ENCODE measurements around the gene TBX21.

TBX21 gene

GRCh38 chr17:47717979-47718621 is 14.9 kb upstream of the TBX21 start:
- H3K4me3 ChIP-seq (ENCODE audit: low read depth, low read length): no peak overlapping the region
- H3K36me3 ChIP-seq (ENCODE audit: control insufficient read depth, insufficient read depth, low read length): no peaks in the 10 kb centered on the region
- H3K9me3 ChIP-seq (ENCODE audit: control insufficient read depth, insufficient read depth, low read length): no peaks in the 10 kb centered on the region
- peaks cover 2% of the 10 kb centered on the region for H3K4me1 ChIP-seq (ENCODE audit: control insufficient read depth, insufficient read depth, low read length)
- H3K27me3 ChIP-seq (ENCODE audit: control insufficient read depth, insufficient read depth, low read length): peaks cover 62% of the 10 kb centered on the region
- no peak overlapping the region for H3K9ac ChIP-seq (ENCODE audit: low read depth, low read length)

DNA sequence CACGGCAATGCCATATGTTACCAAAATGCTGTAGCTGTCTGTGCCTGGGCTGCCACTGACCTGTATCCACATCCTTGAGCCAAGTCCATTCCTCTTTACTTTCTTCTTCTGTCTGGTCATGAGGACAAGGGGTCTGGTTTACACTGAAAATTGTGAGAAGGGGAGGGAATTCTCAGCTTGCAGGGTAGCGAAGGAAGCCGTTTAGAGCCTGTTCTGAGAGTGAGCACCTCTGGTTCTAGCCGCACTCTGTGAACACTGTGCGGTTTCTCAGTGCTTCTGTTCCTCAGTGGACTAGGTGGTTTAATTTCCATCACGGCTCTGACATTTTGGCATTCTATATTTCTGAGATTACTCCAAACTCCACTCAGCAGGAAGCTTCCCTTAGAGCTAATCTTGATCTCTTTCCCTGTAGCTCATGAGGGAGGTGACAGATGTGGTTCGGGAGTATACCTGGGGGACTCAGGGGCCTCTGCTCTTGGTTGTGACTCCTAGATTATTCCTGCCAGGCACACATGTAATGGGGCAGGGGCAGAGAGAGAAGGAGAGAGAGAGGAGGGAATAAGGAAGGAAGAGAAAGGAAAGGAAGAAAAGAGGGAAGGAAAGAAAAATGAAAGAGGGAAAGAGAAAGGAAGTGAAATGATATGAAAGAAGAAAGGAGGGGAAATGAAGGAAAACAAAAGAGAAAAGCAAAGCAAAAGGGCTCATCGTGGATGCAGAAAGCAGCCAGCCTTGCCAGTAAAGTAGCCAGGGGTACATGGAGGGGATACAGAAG is 14.2 kb upstream of the TBX21 start:
- peaks cover 60% of the 10 kb centered on the region for H3K27me3 ChIP-seq (ENCODE audit: control insufficient read depth, insufficient read depth, low read length)
- no peak overlapping the region for H3K9ac ChIP-seq (ENCODE audit: low read depth, low read length)
- H3K9me3 ChIP-seq (ENCODE audit: control insufficient read depth, insufficient read depth, low read length): no peaks in the 10 kb centered on the region
- H3K4me1 ChIP-seq (ENCODE audit: control insufficient read depth, insufficient read depth, low read length): peaks cover 2% of the 10 kb centered on the region
- H3K4me3 ChIP-seq (ENCODE audit: low read depth, low read length): no peak overlapping the region
- no peaks in the 10 kb centered on the region for H3K36me3 ChIP-seq (ENCODE audit: control insufficient read depth, insufficient read depth, low read length)

GRCh38 chr17:47719411-47720152 is 13.5 kb upstream of the TBX21 start:
- H3K36me3 ChIP-seq (ENCODE audit: control insufficient read depth, insufficient read depth, low read length): no peaks in the 10 kb centered on the region
- H3K4me3 ChIP-seq (ENCODE audit: low read depth, low read length): no peak overlapping the region
- H3K9ac ChIP-seq (ENCODE audit: low read depth, low read length): no peak overlapping the region
- peaks cover 59% of the 10 kb centered on the region for H3K27me3 ChIP-seq (ENCODE audit: control insufficient read depth, insufficient read depth, low read length)
- peaks cover 2% of the 10 kb centered on the region for H3K4me1 ChIP-seq (ENCODE audit: control insufficient read depth, insufficient read depth, low read length)
- no peaks in the 10 kb centered on the region for H3K9me3 ChIP-seq (ENCODE audit: control insufficient read depth, insufficient read depth, low read length)

- H3K9ac ChIP-seq (ENCODE audit: low read depth, low read length): no peak overlapping the region
- H3K36me3 ChIP-seq (ENCODE audit: control insufficient read depth, insufficient read depth, low read length): no peaks in the 10 kb centered on the region
- no peaks in the 10 kb centered on the region for H3K9me3 ChIP-seq (ENCODE audit: control insufficient read depth, insufficient read depth, low read length)
- peaks cover 2% of the 10 kb centered on the region for H3K4me1 ChIP-seq (ENCODE audit: control insufficient read depth, insufficient read depth, low read length)
- peak overlapping the region; percentile 22 for H3K4me3 ChIP-seq (ENCODE audit: low read depth, low read length)
- H3K27me3 ChIP-seq (ENCODE audit: control insufficient read depth, insufficient read depth, low read length): peaks cover 58% of the 10 kb centered on the region
Measured at GRCh38 chr17:47720196-47720595, 12.8 kb upstream of the TBX21 start.

- peaks cover 2% of the 10 kb centered on the region for H3K4me1 ChIP-seq (ENCODE audit: control insufficient read depth, insufficient read depth, low read length)
- no peak overlapping the region for H3K9ac ChIP-seq (ENCODE audit: low read depth, low read length)
Measured at GRCh38 chr17:47720754-47721533, 12.1 kb upstream of the TBX21 start.

DNA sequence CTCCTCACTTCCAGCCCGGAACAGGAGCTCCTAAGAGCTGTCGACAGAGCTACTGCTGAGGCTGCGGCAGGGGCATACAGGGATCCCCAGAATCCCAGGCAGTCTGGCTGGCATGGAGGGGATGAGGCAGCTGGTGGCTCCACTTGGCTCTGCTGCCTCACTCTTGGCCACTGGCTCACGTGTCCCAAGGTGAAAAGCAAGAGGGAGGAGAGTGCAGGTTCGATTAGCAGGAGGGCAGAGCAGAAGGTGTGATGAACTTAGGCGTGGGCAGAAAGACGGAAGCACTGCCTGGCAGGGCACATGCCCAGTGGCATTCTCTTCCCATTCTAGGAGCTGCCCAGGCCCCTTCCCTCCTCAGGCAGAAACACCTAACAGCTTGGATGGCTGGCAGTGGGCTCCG is 11.3 kb upstream of the TBX21 start:
- no peak overlapping the region for H3K4me3 ChIP-seq (ENCODE audit: low read depth, low read length)
- H3K9me3 ChIP-seq (ENCODE audit: control insufficient read depth, insufficient read depth, low read length): no peaks in the 10 kb centered on the region
- no peak overlapping the region for H3K9ac ChIP-seq (ENCODE audit: low read depth, low read length)
- peaks cover 2% of the 10 kb centered on the region for H3K4me1 ChIP-seq (ENCODE audit: control insufficient read depth, insufficient read depth, low read length)
- peaks cover 51% of the 10 kb centered on the region for H3K27me3 ChIP-seq (ENCODE audit: control insufficient read depth, insufficient read depth, low read length)
- no peaks in the 10 kb centered on the region for H3K36me3 ChIP-seq (ENCODE audit: control insufficient read depth, insufficient read depth, low read length)

More at GRCh38 chr17:47720754-47721533, 12.1 kb upstream of the TBX21 start:
- Histone ChIP-seq H3K9me3 (ENCODE audit: control insufficient read depth, insufficient read depth, low read length) (no peaks in the 10 kb centered on the region), H3K27me3 (ENCODE audit: control insufficient read depth, insufficient read depth, low read length) (peaks cover 54% of the 10 kb centered on the region), H3K4me3 (ENCODE audit: low read depth, low read length) (peak overlapping the region; percentile 27), H3K36me3 (ENCODE audit: control insufficient read depth, insufficient read depth, low read length) (no peaks in the 10 kb centered on the region)

DNA sequence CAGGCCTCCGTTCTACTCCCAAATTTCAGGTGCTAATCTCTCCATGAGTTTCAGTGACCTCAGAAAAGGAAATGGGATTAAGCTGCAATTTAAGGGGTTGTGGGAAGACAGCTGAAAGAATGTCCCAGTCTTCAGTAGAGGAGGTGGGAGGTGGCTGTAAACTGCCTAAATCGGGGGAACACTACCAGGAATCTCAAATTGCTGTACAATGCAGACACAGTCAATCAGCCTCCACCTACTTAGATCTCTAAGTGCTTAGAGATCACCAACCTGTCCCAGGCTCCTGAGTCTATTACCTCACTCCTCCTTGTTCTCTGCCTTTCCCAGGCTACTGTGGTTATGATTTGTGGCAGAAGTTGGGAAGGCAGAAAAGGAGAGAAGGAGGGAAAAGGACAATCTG is 8.3 kb upstream of the TBX21 start:
- Histone ChIP-seq H3K9ac (ENCODE audit: low read depth, low read length) (no peak overlapping the region), H3K36me3 (ENCODE audit: control insufficient read depth, insufficient read depth, low read length) (no peaks in the 10 kb centered on the region), H3K4me1 (ENCODE audit: control insufficient read depth, insufficient read depth, low read length) (peaks cover 2% of the 10 kb centered on the region), H3K4me3 (ENCODE audit: low read depth, low read length) (no peak overlapping the region), H3K9me3 (ENCODE audit: control insufficient read depth, insufficient read depth, low read length) (no peaks in the 10 kb centered on the region), H3K27me3 (ENCODE audit: control insufficient read depth, insufficient read depth, low read length) (peaks cover 37% of the 10 kb centered on the region)

DNA sequence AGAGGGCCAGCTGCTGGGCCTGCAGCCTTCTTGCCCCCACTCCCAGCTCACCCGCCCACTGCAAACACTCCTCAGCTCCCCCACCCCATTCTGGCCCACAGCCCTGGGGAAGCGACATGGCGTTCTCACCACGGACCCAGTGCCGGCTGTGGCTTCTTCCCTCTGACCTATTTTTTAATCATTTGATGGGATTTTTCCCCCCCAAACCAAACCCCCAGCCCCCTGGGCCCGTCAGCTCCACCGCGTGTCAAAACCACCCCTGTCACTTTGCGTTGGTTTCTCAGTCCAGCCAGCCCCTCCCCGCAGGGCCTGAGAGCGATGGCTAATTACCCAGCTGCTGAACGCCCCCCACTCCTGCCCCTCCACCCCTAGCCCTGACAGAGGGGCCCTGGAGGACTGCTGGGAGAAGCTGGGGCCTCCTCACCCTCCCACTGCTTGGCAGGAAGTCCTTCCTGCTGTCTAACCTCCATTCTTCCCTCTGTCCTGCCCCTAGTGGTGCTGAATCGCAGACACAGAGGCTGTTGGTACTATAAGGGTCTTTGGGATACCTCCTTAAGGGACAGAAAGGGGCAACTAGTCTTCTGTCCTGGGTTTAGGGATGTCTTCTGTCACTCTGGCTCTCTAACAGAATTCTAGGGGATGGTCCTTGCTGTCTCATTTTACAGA is 7.5 kb upstream of the TBX21 start:
- Histone ChIP-seq H3K4me1 (ENCODE audit: control insufficient read depth, insufficient read depth, low read length) (peaks cover 2% of the 10 kb centered on the region), H3K27me3 (ENCODE audit: control insufficient read depth, insufficient read depth, low read length) (peaks cover 32% of the 10 kb centered on the region), H3K36me3 (ENCODE audit: control insufficient read depth, insufficient read depth, low read length) (no peaks in the 10 kb centered on the region), H3K4me3 (ENCODE audit: low read depth, low read length) (no peak overlapping the region), H3K9ac (ENCODE audit: low read depth, low read length) (no peak overlapping the region), H3K9me3 (ENCODE audit: control insufficient read depth, insufficient read depth, low read length) (no peaks in the 10 kb centered on the region)

DNA sequence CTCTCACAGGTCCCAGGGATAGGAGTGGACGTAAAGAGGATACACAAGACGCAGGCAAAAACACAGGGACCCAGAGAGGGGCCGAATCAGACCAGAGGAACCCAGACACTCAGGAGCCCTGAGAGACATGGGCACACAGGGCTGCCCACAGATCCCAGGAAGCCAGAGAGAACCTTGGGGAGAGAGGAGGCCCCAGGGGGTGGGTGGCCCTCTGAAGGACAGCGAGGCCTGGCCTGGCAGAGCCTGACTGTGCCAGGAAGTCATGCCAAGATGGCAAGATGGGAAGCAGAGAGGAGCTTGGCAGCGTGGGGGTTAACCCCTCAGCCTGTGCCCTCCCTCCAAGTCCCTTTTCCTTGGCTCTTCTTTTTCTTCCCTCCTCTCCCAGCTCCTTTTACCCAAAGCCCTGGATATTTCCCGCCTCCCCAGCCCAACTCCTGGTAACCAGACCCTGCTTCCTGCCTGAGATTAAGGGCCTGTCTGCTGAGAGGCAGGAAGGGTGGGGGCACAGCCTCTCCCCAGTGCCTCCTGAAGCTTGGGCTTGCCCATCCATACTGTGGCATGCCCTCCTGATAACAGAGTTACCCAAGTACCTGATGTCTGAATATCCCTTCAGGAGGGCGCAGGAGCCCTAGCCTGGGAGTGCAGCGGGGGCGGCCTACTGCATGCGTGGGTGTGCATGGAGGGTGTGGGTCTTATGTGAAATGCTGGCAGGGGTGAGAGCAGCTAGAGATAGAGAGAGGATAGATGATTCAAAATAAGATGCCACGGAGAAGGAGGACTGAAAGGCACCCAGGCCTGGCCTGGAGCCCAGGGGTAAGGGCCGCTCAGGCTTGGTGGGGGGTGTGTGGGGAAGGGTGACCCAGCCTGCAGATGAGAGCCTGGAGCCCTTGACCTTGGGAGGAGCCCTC is 6.0 kb upstream of the TBX21 start:
- Histone ChIP-seq H3K9ac (ENCODE audit: low read depth, low read length) (no peak overlapping the region), H3K27me3 (ENCODE audit: control insufficient read depth, insufficient read depth, low read length) (peaks cover 31% of the 10 kb centered on the region), H3K36me3 (ENCODE audit: control insufficient read depth, insufficient read depth, low read length) (no peaks in the 10 kb centered on the region), H3K4me3 (ENCODE audit: low read depth, low read length) (no peak overlapping the region), H3K9me3 (ENCODE audit: control insufficient read depth, insufficient read depth, low read length) (no peaks in the 10 kb centered on the region), H3K4me1 (ENCODE audit: control insufficient read depth, insufficient read depth, low read length) (no peaks in the 10 kb centered on the region)

- Histone ChIP-seq H3K4me3 (ENCODE audit: low read depth, low read length) (no peak overlapping the region), H3K9ac (ENCODE audit: low read depth, low read length) (no peak overlapping the region), H3K27me3 (ENCODE audit: control insufficient read depth, insufficient read depth, low read length) (peaks cover 32% of the 10 kb centered on the region), H3K4me1 (ENCODE audit: control insufficient read depth, insufficient read depth, low read length) (no peaks in the 10 kb centered on the region), H3K9me3 (ENCODE audit: control insufficient read depth, insufficient read depth, low read length) (no peaks in the 10 kb centered on the region), H3K36me3 (ENCODE audit: control insufficient read depth, insufficient read depth, low read length) (no peaks in the 10 kb centered on the region)
Measured at GRCh38 chr17:47727704-47728036, 5.4 kb upstream of the TBX21 start.
